Caco-2 (cell line): ENCODE results near the gene CLEC16A. TPM values are rescaled to one million over a fixed set of nuclear protein-coding genes. Genes with fewer than 3 reads are reported as not detected.

ENCODE experiments used
- BruUV-seq: library from RNA; stranded (reverse); fragments of 400-500 nt; replicated peaks from 2 replicates; lab custom pipeline; 2021; lab: Mats Ljungman, UMichigan
- CTCF ChIA-PET: fragments of 300-600 bp; sonication (Branson Sonifier 250); formaldehyde crosslinking; loops from one replicate; lab custom pipeline; 2022; ENCODE audit warnings: antibody characterized with exemption; lab: Charles Lee
- POLR2A ChIA-PET: fragments of 300-600 bp; sonication (Branson Sonifier 250); formaldehyde crosslinking; loops from one replicate; lab custom pipeline; 2022; ENCODE audit warnings: antibody characterized with exemption; lab: Charles Lee
- DNase-seq, 2 experiments: peaks; one replicate each; pipeline versions ENCODE4 v3.0.0 to v3.0.0-alpha.2; 2020 to 2022
- H3K27me3 ChIP-seq: replicated peaks from 2 replicates; pipeline ENCODE4 v1.6.0; 2011; ENCODE audit warnings: low read length; ENCODE audit not compliant: control insufficient read depth, insufficient read depth
- H3K36me3 ChIP-seq: 2 replicates; pipeline ENCODE4 v1.5.1; 2011; ENCODE audit warnings: low read length; ENCODE audit not compliant: control insufficient read depth, insufficient read depth
- H3K4me1 ChIP-seq: fragments of 250-450 bp; sonication (Bioruptor Pico); 2 replicates; pipeline ENCODE4 v1.5.1; 2020; ENCODE audit warnings: mild to moderate bottlenecking
- H3K4me3 ChIP-seq: 2 replicates; pipeline ENCODE4 v1.5.1; 2011; ENCODE audit warnings: low read depth, mild to moderate bottlenecking, control low read depth, low read length
- H3K9me3 ChIP-seq: fragments of 250-450 bp; sonication (Bioruptor Pico); 2 replicates; pipeline ENCODE4 v1.5.1; 2020; ENCODE audit warnings: mild to moderate bottlenecking, moderate library complexity
- H3K27ac Mint-ChIP-seq: one replicate; pipeline ENCODE4 v1.8.0; 2022; ENCODE audit warnings: mixed read lengths; ENCODE audit not compliant: unreplicated experiment
- H3K27me3 Mint-ChIP-seq: one replicate; pipeline ENCODE4 v1.8.0; 2022; ENCODE audit warnings: mixed read lengths; ENCODE audit not compliant: insufficient read depth, unreplicated experiment
- H3K36me3 Mint-ChIP-seq: one replicate; pipeline ENCODE4 v1.8.0; 2022; ENCODE audit warnings: mild to moderate bottlenecking, mixed read lengths; ENCODE audit not compliant: insufficient read depth, unreplicated experiment
- H3K4me1 Mint-ChIP-seq: one replicate; pipeline ENCODE4 v1.8.0; 2022; ENCODE audit warnings: low read depth, mixed read lengths; ENCODE audit not compliant: unreplicated experiment
- H3K4me3 Mint-ChIP-seq: one replicate; pipeline ENCODE4 v1.8.0; 2022; ENCODE audit warnings: mild to moderate bottlenecking, moderate library complexity, mixed read lengths; ENCODE audit not compliant: unreplicated experiment
- H3K9me3 Mint-ChIP-seq: one replicate; pipeline ENCODE4 v1.8.0; 2022; ENCODE audit warnings: mixed read lengths; ENCODE audit not compliant: unreplicated experiment
- CTCF ChIP-seq, 2 experiments: fragments of 200-600 bp in 1 of 2; IDR thresholded peaks; 1 replicate in 1 of 2; 2 replicates in 1 of 2; pipeline versions ENCODE4 v1.5.1 to v1.8.0; 2011 to 2022; ENCODE audit warnings: antibody characterized with exemption in 1 of 2, control low read depth in 1 of 2, inconsistent platforms in 1 of 2, low read depth in 1 of 2, low read length in 1 of 2, mild to moderate bottlenecking in 1 of 2, moderate library complexity in 1 of 2; ENCODE audit not compliant: insufficient read depth in 1 of 2, severe bottlenecking in 1 of 2, unreplicated experiment in 1 of 2
- intact Hi-C: fragments of 100-400 bp; cut with micrococcal nuclease; formaldehyde crosslinking; loops from one replicate; pipeline ENCODE4 v1.10.0; 2022; ENCODE audit not compliant: unreplicated experiment
- total RNA-seq: library from RNA; stranded (reverse); gene quantifications from 2 replicates; pipeline ENCODE4 v1.2.3, GENCODE V29; 2022

CLEC16A gene
- total RNA-seq, 1 experiment from 2014 or later = 27.0 TPM

DNA sequence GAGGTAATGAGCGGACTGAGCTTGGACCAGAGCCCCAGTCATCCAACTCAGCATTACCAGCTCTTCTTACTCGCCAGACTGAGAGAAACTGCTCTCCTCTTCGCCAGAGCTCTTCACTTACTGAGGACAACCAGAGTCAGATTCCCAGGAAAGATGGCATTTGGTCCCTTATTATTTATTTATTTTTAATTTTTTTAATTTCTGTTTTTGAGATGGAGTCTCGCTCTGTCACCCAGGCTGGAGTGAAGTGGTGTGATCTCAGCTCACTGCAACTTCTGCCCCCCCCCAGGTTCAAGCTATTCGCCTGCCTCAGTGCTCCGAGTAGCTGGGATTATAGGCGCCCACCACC lies 25.4 kb upstream of the CLEC16A start:
- peaks cover 32% of the 10 kb centered on the region for H3K4me1 ChIP-seq
- CTCF ChIA-PET = interaction anchor here (0.5 to 1.6 kb wide), 9 partner anchors 12 to 710 kb away, joined by 3 to 14 read pairs (median 4); partner anchors contain the start of genes DEXI and NUBP1
- Mint-ChIP-seq H3K36me3 (no peaks in the 10 kb centered on the region), H3K4me1 (peaks cover 7% of the 10 kb centered on the region), H3K4me3 (no peak overlapping the region), H3K27ac (no peak overlapping the region), H3K9me3 (no peaks in the 10 kb centered on the region), H3K27me3 (no peaks in the 10 kb centered on the region)
- no peak for DNase-seq
- no peaks in the 10 kb centered on the region for H3K27me3 ChIP-seq
- POLR2A ChIA-PET = interaction anchor here (0.9 kb wide), 1 partner anchor 23 kb away, joined by 4 read pairs; the partner anchor contains the start of gene DEXI
- no TSS peak for BruUV-seq
- no peaks in the 10 kb centered on the region for H3K36me3 ChIP-seq
- intact Hi-C loops = loop anchor here (2.0 to 10.0 kb wide), 3 partner anchors 36 to 404 kb away; no protein-coding TSS in a partner anchor
- no peaks in the 10 kb centered on the region for H3K9me3 ChIP-seq
- no peak overlapping the region for H3K4me3 ChIP-seq
- TF ChIP-seq CTCF (IDR thresholded peaks at IDR 0.05; ENCODE audit: insufficient read depth in 1 of 2, low read depth in 1 of 2, low read length in 1 of 2, severe bottlenecking in 1 of 2, unreplicated experiment in 1 of 2) = no peak

DNA sequence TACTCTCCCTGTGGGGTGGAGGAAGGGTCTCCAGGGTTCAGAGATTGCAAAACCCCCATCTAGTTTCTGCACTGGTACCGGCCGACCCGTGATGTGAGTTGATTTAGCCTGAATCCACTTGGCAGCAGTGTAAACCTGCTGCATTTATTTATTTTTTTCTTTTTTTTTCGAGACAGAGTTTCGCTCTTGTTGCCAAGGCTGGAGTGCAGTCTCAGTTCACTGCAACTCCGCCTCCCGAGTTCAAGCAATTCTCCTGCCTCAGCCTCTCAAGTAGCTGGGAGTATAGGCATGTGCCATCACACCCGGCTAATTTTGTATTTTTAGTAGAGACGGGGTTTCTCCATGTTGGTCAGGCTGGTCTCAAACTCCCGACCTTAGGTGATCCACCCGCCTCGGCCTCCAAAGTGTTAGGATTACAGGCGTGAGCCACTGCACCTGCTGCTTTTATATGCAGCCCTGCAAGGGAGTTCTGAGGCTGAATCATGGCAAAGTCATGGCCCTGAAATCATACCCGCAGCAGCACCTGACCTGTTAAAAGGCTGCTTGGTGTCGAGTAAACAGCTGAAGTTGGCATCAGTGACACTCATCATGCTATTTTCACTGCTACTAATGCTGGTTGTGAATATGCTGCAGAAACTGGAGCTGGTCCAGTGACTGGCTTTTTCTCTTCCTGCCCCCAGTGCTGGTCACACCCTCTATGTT lies 23.5 kb upstream of the CLEC16A start:
- CTCF ChIA-PET = no interaction called here

More for the DNA sequence above, 23.5 kb upstream of the CLEC16A start:
- H3K36me3 Mint-ChIP-seq = peaks cover 7% of the 10 kb centered on the region
- H3K9me3 ChIP-seq = no peaks in the 10 kb centered on the region
- POLR2A ChIA-PET = no interaction called here
- no peak overlapping the region for H3K27ac Mint-ChIP-seq
- H3K4me1 Mint-ChIP-seq = peaks cover 2% of the 10 kb centered on the region
- BruUV-seq = no TSS peak
- intact Hi-C loops = no loop called here
- H3K27me3 ChIP-seq = no peaks in the 10 kb centered on the region
- no peak for TF ChIP-seq CTCF (IDR thresholded peaks at IDR 0.05; ENCODE audit: insufficient read depth in 1 of 2, low read depth in 1 of 2, low read length in 1 of 2, severe bottlenecking in 1 of 2, unreplicated experiment in 1 of 2)
- no peak for DNase-seq
- H3K36me3 ChIP-seq = no peaks in the 10 kb centered on the region
- peaks cover 25% of the 10 kb centered on the region for H3K4me1 ChIP-seq
- no peak overlapping the region for H3K4me3 Mint-ChIP-seq
- H3K4me3 ChIP-seq = no peak overlapping the region
- H3K9me3 Mint-ChIP-seq = no peaks in the 10 kb centered on the region
- no peaks in the 10 kb centered on the region for H3K27me3 Mint-ChIP-seq
